NCI-H1092 treated with DMSO at 0.1 percent for 48 hours (cell line): ENCODE results near the gene FOLR2.
A peak's percentile ranks its signal among the peaks of the same experiment; 100 is the strongest.

Source experiments
- DNase-seq: peaks from one replicate; lab custom pipeline; 2025; lab: John Stamatoyannopoulos, UW

The FOLR2 gene

GRCh38 chr11:72229925-72230763 is 13.6 kb downstream of the FOLR2 start:
- no peak for DNase-seq

GRCh38 chr11:72230764-72231365 is 14.3 kb downstream of the FOLR2 start:
- DNase-seq = no peak

- DNase-seq = no peak
Observed at GRCh38 chr11:72231396-72232259, 15.0 kb downstream of the FOLR2 start.

- DNase-seq = no peak
Observed at GRCh38 chr11:72232260-72233055, 15.9 kb downstream of the FOLR2 start.

- DNase-seq = no peak
Observed at GRCh38 chr11:72233056-72233772, 16.6 kb downstream of the FOLR2 start.

GRCh38 chr11:72233773-72234513 is 17.3 kb downstream of the FOLR2 start:
- no peak for DNase-seq

GRCh38 chr11:72234514-72234830 is 17.9 kb downstream of the FOLR2 start:
- DNase-seq = no peak

GRCh38 chr11:72234920-72235319 is 18.3 kb downstream of the FOLR2 start:
- no peak for DNase-seq

- no peak for DNase-seq
Observed at GRCh38 chr11:72235351-72236057, 18.9 kb downstream of the FOLR2 start.

GRCh38 chr11:72236083-72236697 is 19.6 kb downstream of the FOLR2 start:
- no peak for DNase-seq

GRCh38 chr11:72236774-72237111 is 20.1 kb downstream of the FOLR2 start:
- DNase-seq = no peak

- DNase-seq = no peak
Observed at GRCh38 chr11:72237112-72237931, 20.7 kb downstream of the FOLR2 start.

- peak; percentile 41 for DNase-seq
Observed at GRCh38 chr11:72238040-72238450, 21.5 kb downstream of the FOLR2 start.

GRCh38 chr11:72238492-72239312 is 22.1 kb downstream of the FOLR2 start:
- no peak for DNase-seq

GRCh38 chr11:72239313-72239848 is 22.8 kb downstream of the FOLR2 start:
- DNase-seq = peak; percentile 54

- DNase-seq = peak; percentile 54
Observed at GRCh38 chr11:72239849-72240460, 23.4 kb downstream of the FOLR2 start.
